GM19467 (cell line): ENCODE data around the gene CCDC51.

Experiments
- ATAC-seq: cut with Tn5 transposase; IDR thresholded peaks from one replicate; pipeline ENCODE4 v1.9.1; 2021; ENCODE audit warnings: mild to moderate bottlenecking, moderate library complexity; ENCODE audit not compliant: unreplicated experiment

The CCDC51 gene

DNA sequence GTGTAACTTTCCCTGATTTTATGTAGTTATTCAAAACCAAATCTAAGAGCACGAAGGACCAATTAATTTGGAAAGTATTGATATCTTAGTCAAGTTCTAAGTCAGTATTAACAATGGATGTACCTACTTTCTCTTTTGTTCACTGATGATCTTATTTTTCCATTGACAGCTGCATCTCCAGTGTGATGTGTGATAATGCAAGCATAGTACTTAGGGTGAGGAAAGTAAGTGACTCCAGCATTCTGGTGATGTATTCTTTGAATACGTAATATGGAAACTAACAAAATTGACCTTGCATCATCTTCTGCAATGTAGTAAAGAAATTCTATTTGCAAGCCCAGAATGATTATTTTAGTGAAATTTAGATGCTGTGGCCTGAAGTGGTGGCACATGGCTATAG lies 45.5 kb downstream of the CCDC51 start:
- no peak for ATAC-seq

GRCh38 chr3:48388966-48389365 lies 51.0 kb downstream of the CCDC51 start:
- ATAC-seq: no peak

DNA sequence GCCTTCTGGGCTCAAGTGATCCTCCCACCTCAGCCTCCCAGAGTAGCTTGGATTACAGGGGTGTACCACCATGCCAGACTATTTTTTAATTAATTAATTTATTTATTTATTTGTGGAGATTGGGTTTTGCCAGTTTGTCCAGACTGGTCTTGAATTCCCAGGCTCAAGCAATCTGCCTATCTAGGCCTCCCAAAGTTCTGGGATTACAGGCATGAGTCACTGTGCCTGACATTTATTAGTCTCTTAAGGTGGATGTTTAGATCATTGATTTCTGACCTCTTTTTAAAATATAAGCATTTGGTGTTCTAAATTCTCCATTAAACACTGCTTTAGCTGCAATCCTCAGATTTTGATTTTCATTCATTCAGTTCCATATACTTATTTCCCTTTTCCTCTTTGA lies 52.3 kb downstream of the CCDC51 start:
- ATAC-seq: no peak
